HepG2 (cell line): Measurements from ENCODE around the gene CCDC85C.

ENCODE experiments used
- BRCA1 ChIP-seq: sonication (generic); formaldehyde crosslinking; IDR thresholded peaks from 2 replicates; pipeline ENCODE4 v1.4.0; 2020; ENCODE audit warnings: missing genetic modification reagents
- CTCF ChIP-seq: sonication (generic); formaldehyde crosslinking; IDR thresholded peaks from 2 replicates; pipeline ENCODE4 v1.5.0; 2020; ENCODE audit warnings: mild to moderate bottlenecking, missing genetic modification reagents, moderate library complexity
- HNRNPLL ChIP-seq: fragments of 200-400 bp; formaldehyde crosslinking; IDR thresholded peaks from 2 replicates; pipeline ENCODE4 v1.6.1; 2017; ENCODE audit warnings: mild to moderate bottlenecking, low read depth, low read length; ENCODE audit not compliant: poor library complexity, severe bottlenecking
- NR2F6 ChIP-seq, 2 experiments: IDR thresholded peaks; 2 replicates each; pipeline ENCODE4 v1.6.1; 2016; ENCODE audit warnings: antibody characterized with exemption in 1 of 2, mild to moderate bottlenecking in 1 of 2
- YY1 ChIP-seq: IDR thresholded peaks from 2 replicates; pipeline ENCODE4 v1.6.1; 2011; ENCODE audit warnings: low read length, low read depth, moderate library complexity, mild to moderate bottlenecking; ENCODE audit not compliant: insufficient read depth, insufficient replicate concordance
- ZNF670 ChIP-seq: sonication (generic); formaldehyde crosslinking; IDR thresholded peaks from 2 replicates; pipeline ENCODE4 v1.8.0; 2022; ENCODE audit warnings: mild to moderate bottlenecking, missing genetic modification reagents, borderline replicate concordance

- TF ChIP-seq ZNF670 (no peak), CTCF (CRISPR knock-in tag) (no peak), HNRNPLL (no peak), YY1 (no peak), BRCA1 (CRISPR knock-in tag) (no peak), NR2F6 (IDR thresholded peaks at IDR 0.05) (no peak), NR2F6 (CRISPR knock-in tag; IDR thresholded peaks at IDR 0.05) (no peak)
These were observed 10.9 kb downstream of the CCDC85C start for GRCh38 chr14:99592933-99593753.
